ENCODE results near the gene PHYHD1. TPM values are rescaled to one million over a fixed set of nuclear protein-coding genes. Genes with fewer than 3 reads are reported as not detected.

Gene PHYHD1
- total and polyA plus RNA-seq, 2 of the 4 experiments (the other 2 are of a cell fraction), result 2.2 to 8.4 TPM

DNA sequence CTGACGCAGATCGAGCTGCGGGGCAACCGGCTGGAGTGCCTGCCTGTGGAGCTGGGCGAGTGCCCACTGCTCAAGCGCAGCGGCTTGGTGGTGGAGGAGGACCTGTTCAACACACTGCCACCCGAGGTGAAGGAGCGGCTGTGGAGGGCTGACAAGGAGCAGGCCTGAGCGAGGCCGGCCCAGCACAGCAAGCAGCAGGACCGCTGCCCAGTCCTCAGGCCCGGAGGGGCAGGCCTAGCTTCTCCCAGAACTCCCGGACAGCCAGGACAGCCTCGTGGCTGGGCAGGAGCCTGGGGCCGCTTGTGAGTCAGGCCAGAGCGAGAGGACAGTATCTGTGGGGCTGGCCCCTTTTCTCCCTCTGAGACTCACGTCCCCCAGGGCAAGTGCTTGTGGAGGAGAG is 4.6 kb upstream of the PHYHD1 start:
- Histone ChIP-seq H2BK120ac (ENCODE audit: low read depth, low read length) (peak overlapping the region; percentile 42; the same call in 1 of the 2 replicates), H3K4me2 (ENCODE audit: low read depth, low read length) (no peak overlapping the region), H2AK9ac (replicated peaks; ENCODE audit: low read depth, low read length, poor library complexity) (peak overlapping the region; percentile 45), H3K79me1 (ENCODE audit: low read depth in 1 of 2, low read length in 2 of 2) (peaks cover 34 to 82% of the 10 kb centered on the region in 2 experiments; a peak in 3 of 4 replicates), H3K4me3 (ENCODE audit: insufficient read depth, low read depth, low read length) (no peak overlapping the region), H2AFZ (replicated peaks; ENCODE audit: low read length, poor library complexity) (no peak overlapping the region), H3K9me1 (ENCODE audit: insufficient read depth, low read length) (peaks cover 47% of the 10 kb centered on the region), H2BK5ac (ENCODE audit: low read depth, low read length, poor library complexity, severe bottlenecking) (peak overlapping the region; percentile 40), H4K91ac (ENCODE audit: insufficient read depth, low read depth, low read length) (0 out of 2 replicates have a peak overlapping the region, but pooled peaks have one; percentile 34), H3K56ac (ENCODE audit: extremely low read depth, insufficient read depth, low read length) (no peak overlapping the region), H3K14ac (replicated peaks; ENCODE audit: low read depth, low read length) (no peak overlapping the region), H4K20me1 (ENCODE audit: insufficient read depth, low read length) (no peaks in the 10 kb centered on the region; the same call in 1 of the 2 replicates), H3K23ac (ENCODE audit: low read depth, low read length) (0 out of 2 replicates have a peak overlapping the region, but pooled peaks have one; percentile 36), H4K8ac (ENCODE audit: low read depth in 2 of 2, low read length in 2 of 2) (peak overlapping the region in 1 of 2 experiments; percentile 55; a peak in 1 of 4 replicates), H3K4ac (ENCODE audit: low read depth, low read length) (peak overlapping the region; percentile 39; the same call in 1 of the 2 replicates), H3K9me3 (ENCODE audit: control insufficient read depth, insufficient read depth, low read length) (no peaks in the 10 kb centered on the region), H2BK20ac (ENCODE audit: low read depth, low read length) (no peak overlapping the region), H3K9ac (ENCODE audit: low read depth, low read length) (no peak overlapping the region), H3K27me3 (ENCODE audit: control insufficient read depth, insufficient read depth, low read length) (no peaks in the 10 kb centered on the region), H2AK5ac (ENCODE audit: low read depth, low read length) (no peak overlapping the region; the same call in 1 of the 2 replicates), H3K18ac (ENCODE audit: low read depth, low read length) (no peak overlapping the region), H3K36me3 (ENCODE audit: control insufficient read depth, insufficient read depth, low read length) (peaks cover 24% of the 10 kb centered on the region), H3K27ac (ENCODE audit: insufficient read depth, low read length) (no peak overlapping the region), H4K5ac (ENCODE audit: low read depth, low read length) (no peak overlapping the region), H2BK15ac (ENCODE audit: low read depth, low read length) (no peak overlapping the region), H3K4me1 (ENCODE audit: control insufficient read depth, insufficient read depth, low read length) (peaks cover 34% of the 10 kb centered on the region)
- ATAC-seq (ENCODE audit: low read depth), result no peak
- intact Hi-C loops (cut with micrococcal nuclease) (no loop called here), dilution Hi-C loops (cut with HindIII; ENCODE audit: low sequenced_read_pairs, unreplicated experiment) (no loop called here), in situ Hi-C loops (cut with MboI; ENCODE audit: low sequenced_read_pairs) (no loop called here)
- 88% methylated on average over 4 of the region's 18 CpGs; no CpG with 5 or more reads in 1 of the 2 experiments for WGBS, 2 experiments (ENCODE audit: extremely low coverage in 2 of 2, insufficient read length in 1 of 2)
- ChIA-PET CTCF (interaction anchor here (1.1 kb wide), 1 partner anchor 52 kb away, joined by 3 read pairs; no protein-coding TSS in a partner anchor), POLR2A (ENCODE audit: unreplicated experiment) (no interaction called here)
- TF ChIP-seq ELK1 (IDR thresholded peaks at IDR 0.05; ENCODE audit: borderline replicate concordance, low read depth, low read length) (no peak), POLR2A (IDR thresholded peaks at IDR 0.05; ENCODE audit: low read depth, low read length) (no peak), FOS (IDR thresholded peaks at IDR 0.05; ENCODE audit: low read depth, low read length) (no peak), USF2 (IDR thresholded peaks at IDR 0.05; ENCODE audit: low read depth, low read length) (no peak), CHD1 (IDR thresholded peaks at IDR 0.05; ENCODE audit: low read depth, low read length) (no peak), NFE2L2 (IDR thresholded peaks at IDR 0.05; ENCODE audit: low read depth, low read length) (no peak), MXI1 (IDR thresholded peaks at IDR 0.05; ENCODE audit: borderline replicate concordance, low read depth, low read length) (no peak), CTCF (conservative IDR thresholded peaks at IDR 0.05; ENCODE audit: low read depth, low read length) (no peak), RFX5 (IDR thresholded peaks at IDR 0.05; ENCODE audit: low read depth, low read length) (no peak), BHLHE40 (IDR thresholded peaks at IDR 0.05; ENCODE audit: low read depth, low read length) (no peak), CEBPB (IDR thresholded peaks at IDR 0.05; ENCODE audit: low read depth, low read length) (no peak), SMC3 (IDR thresholded peaks at IDR 0.05; ENCODE audit: low read depth, low read length) (no peak), MAFK (IDR thresholded peaks at IDR 0.05; ENCODE audit: low read depth, low read length) (no peak), MAZ (IDR thresholded peaks at IDR 0.05; ENCODE audit: borderline replicate concordance, low read depth, low read length) (no peak), RAD21 (IDR thresholded peaks at IDR 0.05; ENCODE audit: low read length) (no peak), RCOR1 (IDR thresholded peaks at IDR 0.05; ENCODE audit: insufficient replicate concordance, low read length) (no peak)
- no TSS peak for BruUV-seq (replicated peaks)
- no peak for DNase-seq
